Activated CD8-positive, alpha-beta memory T cell treated with anti-CD3 and anti-CD28 coated beads for 1 hour (primary cell): ENCODE measurements around the gene SLC29A4.
"Not testable (repeated sequence)": the region's sequence is repeated elsewhere in the genome, so short reads cannot be mapped to it uniquely, and the experiment has no call there.

Experiments
- DNase-seq, 2 donors: peaks; one replicate each; pipeline ENCODE4 v3.0.0-alpha.2; 2020; ENCODE audit warnings: low read depth in 1 of 2; ENCODE audit errors: extremely low read depth in 1 of 2

The SLC29A4 gene, protein sequence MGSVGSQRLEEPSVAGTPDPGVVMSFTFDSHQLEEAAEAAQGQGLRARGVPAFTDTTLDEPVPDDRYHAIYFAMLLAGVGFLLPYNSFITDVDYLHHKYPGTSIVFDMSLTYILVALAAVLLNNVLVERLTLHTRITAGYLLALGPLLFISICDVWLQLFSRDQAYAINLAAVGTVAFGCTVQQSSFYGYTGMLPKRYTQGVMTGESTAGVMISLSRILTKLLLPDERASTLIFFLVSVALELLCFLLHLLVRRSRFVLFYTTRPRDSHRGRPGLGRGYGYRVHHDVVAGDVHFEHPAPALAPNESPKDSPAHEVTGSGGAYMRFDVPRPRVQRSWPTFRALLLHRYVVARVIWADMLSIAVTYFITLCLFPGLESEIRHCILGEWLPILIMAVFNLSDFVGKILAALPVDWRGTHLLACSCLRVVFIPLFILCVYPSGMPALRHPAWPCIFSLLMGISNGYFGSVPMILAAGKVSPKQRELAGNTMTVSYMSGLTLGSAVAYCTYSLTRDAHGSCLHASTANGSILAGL

DNA sequence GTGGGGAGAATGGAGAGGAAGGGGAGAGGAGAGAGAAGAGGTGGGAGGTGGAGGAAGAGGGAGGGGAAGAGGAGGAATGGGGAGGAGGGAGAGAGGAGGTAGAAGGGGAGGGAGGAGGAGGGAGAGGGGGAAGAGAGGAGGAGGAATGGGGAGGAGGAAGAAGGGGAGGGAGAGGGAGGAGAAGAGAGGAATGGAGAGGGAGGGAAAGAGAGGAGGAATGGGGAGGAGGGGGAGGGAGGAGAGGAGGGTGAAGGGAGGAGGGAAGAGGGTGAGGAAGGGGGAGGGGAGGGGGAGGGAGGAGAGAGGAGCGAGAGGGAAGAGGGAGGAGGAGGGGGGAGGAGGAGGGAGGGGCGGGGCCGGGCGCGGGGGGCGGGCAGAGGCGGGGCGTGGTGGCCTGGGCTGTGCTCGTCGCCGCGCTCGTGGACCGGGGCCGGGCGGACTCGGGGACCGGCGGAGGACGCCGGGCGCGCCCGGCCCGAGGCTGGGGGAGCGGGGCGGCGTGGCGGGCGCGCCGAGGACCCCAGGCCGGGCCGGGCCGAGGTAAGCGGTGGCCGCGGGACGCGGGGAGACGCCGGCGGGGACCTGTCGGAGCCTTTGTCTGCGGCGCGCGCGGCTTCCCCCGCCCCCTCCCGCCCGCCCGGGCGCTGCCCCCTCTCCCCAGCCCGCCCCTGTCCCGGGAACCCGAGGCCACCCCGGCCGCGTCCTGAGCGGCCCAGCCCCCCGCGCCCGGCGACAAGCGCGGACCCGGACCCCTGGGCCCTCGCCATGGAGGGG, at the start of gene SLC29A4:
SLC29A4 (plus strand) TSS at position 401 of the 774 bp plus-strand sequence. CDS start 4,874 bp downstream, outside the sequence.
- DNase-seq = peak in 1 of 2 donors; percentile 24

DNA sequence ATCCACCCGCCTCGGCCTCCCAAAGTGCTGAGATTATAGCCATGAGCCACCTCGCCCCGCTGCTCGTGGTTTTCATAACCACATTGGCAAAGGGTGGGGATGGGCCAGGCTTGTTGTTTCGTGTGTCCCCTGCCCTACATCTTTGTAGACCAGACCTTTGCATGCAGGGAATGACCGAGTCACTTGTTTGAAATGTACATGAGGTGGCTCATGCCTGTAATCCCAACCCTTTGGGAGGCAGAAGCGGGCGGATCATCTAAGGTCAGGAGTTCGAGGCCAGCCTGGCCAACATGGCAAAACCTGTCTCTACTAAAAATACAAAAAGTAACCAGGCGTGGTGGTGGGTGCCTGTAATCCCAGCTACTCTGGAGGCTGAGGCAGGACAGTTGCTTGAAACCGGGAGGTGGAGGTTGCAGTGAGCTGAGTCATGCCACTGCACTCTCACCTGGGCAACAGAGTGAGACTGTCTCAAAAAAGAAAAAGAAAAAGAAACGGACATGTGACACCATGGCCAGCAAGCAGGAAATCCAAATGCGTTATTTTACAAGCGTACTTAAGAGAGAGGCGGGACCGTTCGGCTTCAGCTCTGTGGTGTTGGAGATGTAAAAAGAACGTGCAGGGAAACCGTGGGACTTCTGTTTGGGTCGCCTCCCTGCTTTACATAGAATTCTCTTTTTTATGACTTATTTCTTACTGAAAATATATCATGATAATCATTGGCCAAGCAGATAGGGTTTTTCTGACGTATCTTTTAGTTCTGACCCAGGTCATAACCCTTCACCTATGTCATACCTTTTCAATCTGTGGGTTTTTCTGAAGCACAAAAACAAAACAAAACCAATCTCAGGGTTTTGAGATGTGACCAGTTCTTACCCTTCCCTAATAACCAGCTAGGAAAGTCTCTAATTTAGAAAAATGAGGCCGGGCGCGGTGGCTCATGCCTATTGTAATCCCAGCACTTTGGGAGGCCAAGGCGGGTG, 47.6 kb upstream of the SLC29A4 start:
- DNase-seq = no peak

DNA sequence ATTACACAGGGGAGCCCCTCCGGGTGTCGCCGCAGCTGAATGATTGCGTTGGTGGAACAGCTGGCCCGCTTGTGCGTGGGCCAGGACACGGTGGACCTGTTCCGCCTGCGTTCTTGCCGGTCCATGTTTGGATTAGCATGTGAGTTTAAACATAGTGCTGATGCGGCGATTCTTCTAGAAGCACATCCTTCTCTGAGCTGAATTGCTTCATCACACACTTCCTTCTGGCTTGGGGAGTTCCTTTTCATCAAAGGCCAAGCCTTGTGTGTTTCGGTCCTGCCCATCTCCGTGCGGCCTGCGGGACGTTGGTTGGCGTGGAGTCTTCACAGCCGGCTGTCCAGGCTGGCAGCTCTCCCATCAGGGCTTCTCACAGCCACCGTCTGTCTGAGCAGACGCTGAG, 45.5 kb upstream of the SLC29A4 start:
- no peak for DNase-seq

DNA sequence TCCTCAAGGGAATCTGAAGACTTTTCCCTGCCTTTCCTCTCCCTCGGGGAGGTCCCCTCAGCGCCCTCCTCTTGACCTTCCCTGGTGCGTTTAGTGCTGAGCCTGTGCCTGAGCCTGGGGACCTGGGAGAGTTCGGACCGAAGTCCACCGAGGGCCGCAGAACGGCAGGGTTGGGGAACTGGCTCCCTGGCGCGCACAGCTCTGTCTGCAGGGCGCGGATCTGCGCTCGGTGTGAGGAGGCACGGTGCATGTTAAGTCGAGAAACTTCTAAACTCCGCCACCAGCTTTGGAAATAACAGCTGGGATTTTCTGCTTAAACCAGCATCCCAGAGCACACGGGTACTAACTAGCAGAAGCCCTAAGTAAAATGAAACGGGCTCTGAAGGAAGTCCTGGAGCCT, 44.2 kb upstream of the SLC29A4 start:
- no peak for DNase-seq

DNA sequence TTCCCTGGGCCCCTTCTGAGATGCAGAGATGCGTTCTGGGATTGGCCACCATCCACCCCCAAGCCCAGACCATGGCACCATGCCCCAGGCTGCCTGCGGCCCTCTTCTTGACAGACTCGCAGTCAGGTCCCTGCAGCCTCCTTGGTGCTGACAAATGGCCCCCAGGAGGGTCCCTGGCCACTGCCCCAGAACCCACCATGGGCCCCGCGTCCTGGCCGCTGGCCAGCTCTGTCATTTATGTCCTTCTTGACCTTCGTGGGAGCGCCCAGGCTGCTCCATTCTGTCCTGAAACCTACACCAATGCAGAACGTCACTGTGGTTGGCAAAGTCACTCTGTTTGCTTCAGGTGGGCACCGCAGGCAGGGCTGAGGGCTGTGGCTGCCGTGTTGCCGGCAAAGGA, 39.5 kb upstream of the SLC29A4 start:
- DNase-seq = no peak

DNA sequence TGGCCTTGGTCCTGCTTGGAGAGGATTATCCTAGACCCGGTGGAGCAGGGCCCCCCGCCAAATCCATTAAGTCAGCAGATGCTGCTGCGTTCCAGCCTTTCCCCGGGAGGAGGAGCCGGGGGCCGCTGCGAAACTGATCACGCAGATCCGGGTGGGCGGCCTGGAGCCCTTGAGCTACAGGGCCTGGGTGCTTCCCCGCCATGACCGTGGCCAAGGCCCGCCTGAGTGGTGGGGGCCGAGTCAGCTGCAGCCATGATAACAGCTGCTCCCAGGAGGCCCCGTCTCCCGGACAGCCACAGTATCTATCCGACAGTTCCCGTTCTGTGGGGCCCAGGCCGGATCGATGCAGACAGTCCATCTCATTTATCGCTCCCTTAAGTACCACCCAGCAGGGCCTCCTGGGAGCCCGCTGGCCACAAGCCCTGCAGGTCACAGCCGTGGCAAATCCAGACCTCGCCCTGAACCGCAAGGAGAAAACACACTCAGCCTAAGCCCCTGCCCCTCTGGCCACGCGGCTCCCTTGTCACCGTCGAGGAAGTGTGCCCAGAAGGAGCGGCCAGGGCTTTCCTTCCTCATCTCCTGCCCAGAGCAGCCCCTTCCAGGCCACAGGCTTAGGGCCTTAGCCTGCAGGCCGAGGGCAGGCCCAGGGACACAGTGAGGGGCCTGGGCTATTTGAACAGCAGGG, 34.4 kb upstream of the SLC29A4 start:
- no peak for DNase-seq

DNA sequence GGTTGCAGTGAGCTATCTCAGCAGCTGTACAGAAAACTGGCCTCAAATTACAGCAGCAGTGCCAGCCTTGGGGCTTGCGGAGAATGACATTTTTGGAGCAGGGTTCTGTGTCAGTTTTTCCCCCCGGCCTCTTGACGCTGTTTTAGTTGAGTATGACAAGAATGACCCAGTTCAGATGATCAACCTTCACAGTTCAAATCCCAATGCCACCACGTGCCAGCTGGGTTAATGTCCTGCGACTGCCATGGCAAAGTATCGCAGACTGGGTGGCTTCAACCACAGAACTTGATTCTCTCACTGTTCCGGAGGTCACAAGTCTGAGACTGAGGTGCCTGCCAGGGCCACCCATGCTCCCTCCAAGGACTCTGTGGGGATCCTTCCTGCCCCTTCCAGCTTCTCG, 32.0 kb upstream of the SLC29A4 start:
- DNase-seq = not testable (repeated sequence)

DNA sequence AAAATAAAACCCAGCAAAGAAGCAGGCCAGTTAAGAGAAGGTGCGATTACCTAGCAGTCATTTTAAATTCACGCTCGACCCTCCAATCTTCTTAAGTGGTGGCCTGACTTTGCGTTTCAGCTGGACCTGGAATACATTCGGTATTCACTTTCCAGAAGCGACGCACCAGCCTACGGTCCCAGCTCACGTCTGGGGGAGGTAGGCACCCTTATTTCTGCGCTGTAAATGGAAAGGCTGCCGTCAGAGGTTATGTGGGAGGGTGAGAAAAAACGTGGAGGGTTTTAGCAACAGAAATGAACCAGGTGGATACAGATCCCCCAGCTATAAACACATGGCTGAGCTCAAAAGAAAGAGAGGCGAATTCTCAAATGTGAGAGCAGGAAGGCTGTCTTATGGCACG, 29.2 kb upstream of the SLC29A4 start:
- DNase-seq = not testable (repeated sequence)

DNA sequence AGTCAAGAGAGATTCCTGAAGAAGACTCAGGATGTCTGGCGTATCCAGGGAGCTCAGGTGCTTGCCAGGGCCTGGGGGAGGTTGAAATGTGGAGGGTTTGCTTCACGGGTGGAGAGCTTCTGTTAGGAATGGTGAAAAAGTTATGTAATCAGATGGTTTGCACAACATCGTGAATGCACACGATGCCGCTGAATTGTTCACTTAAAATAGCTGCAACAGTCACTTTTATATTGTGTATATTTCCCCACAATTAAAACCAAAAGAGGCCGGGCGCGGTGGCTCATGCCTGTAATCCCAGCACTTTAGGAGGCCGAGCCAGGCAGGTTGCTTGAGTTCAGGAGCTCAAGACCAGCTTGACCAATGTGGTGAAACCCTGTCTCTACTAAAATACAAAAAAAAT, 28.4 kb upstream of the SLC29A4 start:
- not testable (repeated sequence) for DNase-seq

DNA sequence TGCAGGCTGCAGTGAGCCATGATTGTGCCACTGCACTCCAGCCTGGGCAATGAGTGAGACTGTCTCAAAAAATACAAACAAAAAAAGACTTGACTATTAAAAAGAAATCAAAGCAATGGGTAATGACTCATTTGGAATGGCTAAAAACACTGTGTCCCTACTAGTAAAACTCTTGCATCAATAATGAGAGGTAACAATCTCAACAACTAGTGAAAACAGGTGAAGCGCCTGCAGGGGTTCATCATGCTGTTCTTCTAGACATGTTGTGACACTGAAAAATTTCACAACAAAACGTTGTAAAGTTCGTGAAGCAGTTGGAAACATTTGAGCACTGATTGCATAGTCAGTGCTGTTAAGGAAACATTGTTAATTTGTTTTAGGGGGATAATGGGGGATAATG, 26.9 kb upstream of the SLC29A4 start:
- no peak for DNase-seq

DNA sequence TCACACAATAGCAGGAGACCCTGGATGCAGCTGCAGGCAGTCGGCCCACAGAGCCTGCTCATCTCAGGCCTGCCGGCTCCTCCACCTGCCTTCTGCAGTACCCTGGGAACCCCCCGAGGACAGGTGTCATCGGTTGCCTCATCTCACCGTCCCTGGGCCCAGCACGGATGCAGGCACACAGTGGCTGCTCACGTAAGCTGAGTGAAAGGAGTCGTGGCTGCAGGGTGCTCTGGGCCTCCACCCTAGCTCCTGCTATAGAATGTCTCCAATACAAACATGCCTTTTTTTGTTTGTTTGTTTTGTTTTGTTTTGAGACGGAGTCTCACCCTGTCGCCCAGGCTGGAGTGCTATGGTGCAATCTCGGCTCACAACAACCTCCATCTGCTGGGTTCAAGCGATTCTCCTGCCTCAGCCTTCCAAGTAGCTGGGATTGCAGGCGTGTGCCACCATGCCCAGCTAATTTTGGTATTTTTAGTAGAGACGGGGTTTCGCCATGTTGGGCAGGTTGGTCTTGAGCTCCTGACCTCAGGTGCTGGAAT, 22.1 kb upstream of the SLC29A4 start:
- not testable (repeated sequence) for DNase-seq

DNA sequence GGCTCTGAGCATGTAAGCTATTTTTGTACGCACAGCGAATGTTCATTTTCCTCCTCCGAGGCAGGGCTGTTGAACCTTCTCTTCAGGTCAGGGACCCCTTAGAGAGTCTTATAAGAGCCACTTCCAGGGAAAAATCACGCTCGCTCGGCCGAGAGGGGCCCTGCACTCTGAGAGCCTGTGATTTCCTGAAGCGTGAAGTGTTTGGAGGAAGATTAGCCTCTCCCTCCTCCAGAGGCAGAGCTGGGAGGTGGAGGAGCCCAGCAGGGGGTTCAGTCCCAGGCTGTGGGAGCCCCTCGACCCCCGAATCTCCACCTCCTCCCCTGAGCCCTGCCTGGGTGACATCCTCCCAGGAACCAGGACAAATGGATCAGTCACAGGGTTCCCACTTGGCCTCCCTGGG, 19.7 kb upstream of the SLC29A4 start:
- DNase-seq = not testable (repeated sequence)

DNA sequence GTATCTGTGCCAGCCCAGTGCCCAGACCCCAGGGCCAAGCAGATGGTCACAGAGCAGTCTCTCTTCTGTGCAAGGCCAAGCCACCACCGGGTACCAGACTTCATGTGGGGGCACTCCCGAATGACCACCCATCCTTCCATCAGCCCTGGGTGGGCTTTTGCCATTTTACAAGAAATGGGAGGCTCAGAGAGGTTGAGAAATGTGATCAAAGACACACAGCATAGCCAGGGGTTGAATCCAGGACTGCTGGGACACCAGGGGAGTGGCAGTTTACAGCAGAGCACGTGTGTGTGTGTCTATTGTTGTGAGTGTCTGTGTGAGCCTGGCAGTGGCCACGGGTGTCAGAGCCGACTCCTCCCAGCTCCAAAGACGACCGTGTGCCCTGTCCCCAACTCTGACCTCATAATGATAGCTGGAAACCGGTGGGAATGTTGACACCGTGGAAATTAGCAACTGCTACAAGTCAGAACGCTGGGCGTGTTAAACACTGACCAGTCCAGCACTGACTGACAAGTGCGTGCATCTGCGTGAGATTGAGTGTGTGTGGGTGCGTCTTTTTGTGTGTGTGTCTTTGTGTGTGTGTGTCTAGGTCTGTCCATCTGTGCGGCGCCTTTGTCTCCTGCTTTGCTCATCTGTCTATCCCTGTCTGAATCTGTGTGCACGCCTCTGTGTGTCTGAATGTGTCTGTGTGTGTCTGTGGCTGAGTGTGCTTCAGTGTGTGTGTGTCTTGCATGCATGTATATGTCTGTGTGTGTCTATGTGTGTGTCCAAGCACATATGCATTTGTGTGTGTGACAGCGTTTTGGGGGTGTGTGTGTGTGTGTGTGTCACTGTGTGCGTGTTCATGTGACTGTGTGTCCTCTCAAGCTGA, 17.2 kb upstream of the SLC29A4 start:
- DNase-seq = no peak

DNA sequence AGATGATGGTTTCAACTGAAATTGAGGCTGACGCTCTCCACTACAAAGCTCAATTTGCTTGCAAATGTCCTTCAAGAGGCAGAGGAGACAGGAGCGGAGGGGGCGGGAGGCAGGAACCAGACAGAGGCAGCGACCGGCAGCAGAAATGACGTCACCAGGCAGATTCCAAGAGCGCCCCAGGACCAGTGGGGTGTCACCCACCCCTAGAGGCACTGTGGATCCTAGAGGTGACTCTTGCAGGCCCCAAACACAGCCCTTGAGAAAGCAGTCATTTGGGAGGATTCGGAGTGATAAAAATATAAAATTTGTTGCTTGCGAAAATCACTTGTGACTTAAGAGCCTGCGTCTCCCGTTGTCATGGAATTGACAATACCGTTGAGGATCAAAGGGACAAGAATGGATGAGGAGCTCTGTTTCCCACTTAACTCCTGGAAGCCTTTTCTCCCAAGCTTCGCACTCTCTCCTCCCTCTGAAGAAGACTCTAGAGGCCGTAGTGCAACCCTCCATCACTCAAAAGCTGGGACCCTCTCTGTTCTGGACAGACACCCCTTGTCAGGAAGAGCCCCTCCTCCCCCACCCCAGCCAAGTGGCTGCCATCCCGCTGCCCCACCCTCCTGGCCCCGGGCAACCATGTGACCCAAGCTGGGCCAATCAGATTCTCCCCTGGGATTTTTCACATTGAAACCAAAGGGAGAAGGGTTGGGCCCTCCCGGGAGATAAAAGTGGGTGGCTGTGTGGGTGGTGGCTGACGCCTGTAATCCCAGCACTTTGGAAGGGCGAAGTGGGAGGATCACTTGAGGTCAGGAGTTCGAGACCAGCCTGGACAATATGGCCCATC, 16.3 kb upstream of the SLC29A4 start:
- no peak for DNase-seq

DNA sequence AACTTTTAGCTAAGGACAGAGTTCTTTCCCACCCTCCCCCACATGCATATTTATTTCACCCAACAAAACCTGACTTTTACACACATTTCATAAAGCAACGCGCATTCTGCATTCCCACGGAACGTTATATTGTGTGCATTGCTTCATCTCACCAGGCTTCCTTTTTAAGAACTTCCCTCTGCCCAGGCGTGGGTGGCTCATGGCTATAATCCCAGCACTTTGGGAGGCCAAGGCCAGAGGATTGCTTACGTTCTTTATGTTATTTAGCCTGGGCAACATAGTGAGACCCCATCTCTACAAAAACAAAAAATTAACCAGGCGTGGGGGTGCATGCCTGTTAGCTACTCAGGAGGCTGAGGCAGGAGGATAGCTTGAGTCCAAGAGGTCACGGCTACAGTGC, 14.9 kb upstream of the SLC29A4 start:
- DNase-seq = not testable (repeated sequence)

DNA sequence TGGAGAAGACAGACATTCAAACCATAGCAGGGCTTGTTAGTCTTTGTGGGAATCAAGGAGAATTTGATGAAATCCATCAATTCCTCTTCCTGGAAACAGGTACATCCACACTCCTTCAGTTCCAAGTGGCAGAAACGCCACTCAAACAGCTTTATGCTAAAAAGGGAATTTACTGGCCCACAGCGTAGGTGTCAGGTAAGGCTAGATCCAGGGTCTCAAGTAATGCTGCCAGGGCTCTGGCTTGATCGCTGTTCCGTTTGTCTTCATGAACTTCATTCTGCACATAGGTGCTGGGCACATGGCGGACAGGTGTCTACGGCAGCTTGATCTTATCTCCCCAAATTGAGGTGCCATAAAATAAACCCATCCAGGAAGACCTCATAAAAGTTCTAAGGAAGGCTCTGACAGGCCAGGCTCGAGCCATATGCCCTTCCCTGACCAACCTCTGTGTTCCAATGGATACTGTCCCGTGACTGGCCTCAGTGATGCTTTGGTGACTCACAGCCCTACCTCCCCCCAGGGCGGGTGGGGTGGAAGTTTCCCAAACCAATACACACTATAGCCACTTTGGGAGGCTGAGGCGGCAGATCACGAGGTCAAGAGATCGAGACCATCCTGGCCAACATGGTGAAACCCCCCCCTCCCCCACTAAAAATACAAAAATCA, 12.6 kb upstream of the SLC29A4 start:
- DNase-seq = not testable (repeated sequence)

DNA sequence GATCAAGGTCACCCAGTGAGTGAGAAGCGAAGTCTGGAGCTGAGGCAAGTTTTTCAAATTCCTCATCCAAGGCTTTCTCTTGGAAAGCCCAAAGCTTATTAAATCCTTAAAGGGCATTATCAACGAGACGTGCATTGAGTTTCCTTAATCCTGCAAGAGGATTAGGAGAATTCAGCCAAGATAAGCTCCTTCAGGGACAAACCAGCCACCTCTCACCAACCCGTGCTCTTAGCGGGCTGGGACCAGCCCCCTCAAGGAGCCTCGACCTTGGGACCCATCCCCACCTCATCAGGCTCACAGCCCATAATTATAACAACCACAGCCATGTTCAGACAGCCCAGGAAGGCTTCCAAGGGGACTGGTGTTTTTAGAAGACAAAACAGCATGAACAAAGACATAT, 12.0 kb upstream of the SLC29A4 start:
- no peak for DNase-seq
